Stimulated activated CD8-positive, alpha-beta memory T cell treated with anti-CD3 and anti-CD28 coated beads, Interleukin-4, amount 100 ng/mL, for 4 hours (primary cell): ENCODE results near the gene SYT6.

Experiments used
- DNase-seq, 2 donors: peaks; one replicate each; pipeline ENCODE4 v3.0.0-alpha.2; 2020; ENCODE audit warnings: low read depth in 2 of 2, low spot score in 1 of 2

SYT6 gene

DNA sequence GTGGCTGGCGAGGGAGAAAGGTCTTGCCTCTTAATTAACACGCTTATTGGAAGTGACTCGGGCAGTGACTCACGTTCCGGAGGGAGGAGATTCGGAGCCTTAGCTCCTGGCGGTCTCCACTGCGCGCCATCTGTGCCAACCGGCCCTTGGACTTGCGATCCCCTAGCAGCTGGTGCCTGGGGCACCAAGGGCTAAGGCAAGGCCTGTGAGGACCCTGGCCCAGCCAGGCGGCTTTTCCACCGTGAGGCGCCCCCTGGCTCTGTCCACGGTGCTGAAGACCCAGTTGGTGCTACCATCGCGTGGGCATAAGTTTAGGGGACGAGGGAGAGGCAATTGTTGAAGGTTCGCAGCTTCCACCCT is 1.3 kb upstream of the SYT6 start:
- no peak for DNase-seq

DNA sequence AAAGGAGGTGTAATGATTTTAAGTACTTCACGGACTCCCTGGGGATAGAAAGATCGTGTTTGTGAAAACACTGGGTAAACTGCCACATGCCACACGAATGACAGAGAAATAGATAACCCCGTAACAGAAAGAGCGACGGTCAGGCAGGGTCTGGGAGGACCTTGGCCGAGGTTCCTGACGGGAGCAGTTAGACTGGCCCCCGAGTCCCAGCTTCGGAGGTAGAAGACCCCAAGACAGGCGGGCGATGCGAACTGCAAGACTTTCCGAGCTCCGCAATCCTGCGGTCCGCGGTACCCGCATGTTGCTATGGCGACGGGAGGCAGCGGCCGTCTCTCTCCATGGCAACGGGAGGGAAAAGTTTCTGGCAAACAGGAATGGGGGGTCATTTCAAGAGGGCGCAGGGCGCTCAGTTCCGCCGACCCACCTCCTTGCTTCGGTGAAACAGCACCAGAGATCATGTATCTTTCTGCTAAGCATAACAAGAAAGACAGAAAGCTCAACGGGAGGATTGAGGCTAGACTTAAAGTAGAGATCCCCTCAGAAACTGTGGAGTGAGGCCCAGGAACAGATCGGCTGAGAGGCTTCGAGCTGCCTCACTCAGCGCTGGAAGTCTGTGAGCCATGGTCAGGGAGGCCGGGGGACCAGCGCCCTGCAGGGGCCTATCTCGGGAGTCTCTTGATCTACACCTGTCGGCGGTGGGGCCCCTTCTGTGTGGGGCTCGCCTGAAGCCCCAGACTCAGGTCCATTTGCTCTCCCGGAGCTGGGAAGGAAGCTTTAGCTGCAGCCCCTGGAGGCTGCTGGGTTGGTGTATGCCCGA is 685 bp upstream of the SYT6 start:
- no peak for DNase-seq

DNA sequence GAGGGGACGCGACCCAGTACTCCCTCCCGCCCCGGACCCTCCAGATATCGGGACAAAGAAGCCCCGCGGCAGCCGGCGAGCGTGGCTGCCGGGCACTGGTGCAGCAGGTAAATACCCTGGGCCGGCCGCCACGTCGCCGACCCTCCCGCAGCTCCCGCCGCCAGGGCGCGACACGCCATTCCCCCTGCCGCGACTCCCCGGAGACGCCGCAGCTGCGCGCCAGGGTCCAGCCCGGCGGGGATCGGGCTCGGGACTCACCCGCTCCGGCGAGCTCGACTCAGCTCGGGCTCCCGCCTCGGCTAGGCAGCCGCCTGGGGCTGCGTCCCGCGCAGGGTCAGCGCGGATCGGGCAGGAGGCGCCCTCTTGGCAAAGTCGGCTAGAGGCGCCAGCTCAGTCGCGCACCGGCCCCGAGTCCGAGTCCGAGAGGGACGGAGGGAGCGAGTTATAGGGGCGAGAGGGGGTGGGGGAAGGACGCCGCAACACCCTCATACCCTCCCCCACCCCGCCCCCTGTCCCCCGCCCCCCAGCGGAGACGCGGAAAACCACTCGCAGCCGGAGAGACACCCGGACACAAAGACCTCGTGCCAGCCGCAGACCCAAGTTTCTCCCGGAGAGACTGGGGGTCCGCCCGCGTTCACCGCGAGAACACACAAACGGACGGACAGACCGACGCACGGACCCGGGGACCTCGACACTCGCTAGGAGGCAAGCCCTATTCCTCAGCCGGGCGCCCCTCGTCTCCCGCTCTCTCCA is 985 bp downstream of the SYT6 start:
- DNase-seq = no peak

DNA sequence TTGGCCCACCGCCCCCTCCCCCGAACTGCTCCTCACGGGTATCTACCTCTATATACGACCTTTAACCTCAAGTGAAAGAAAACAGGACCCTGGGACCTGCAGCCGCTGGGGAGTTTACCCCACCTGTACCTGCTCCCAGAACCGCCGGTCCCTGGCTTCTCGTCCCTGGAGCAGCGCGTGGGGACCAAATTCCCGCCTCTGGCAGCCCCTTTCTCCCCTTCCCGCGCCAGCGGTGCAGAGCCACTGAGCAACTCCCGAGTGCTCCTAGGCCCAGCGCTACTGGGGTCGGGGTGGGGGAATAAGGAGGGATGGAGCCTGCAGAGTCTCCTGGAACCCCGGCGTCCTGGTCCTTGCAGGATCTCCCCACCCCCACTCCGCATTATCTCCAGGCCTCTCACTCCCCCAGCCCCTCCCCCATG is 1.6 kb downstream of the SYT6 start:
- DNase-seq = no peak

DNA sequence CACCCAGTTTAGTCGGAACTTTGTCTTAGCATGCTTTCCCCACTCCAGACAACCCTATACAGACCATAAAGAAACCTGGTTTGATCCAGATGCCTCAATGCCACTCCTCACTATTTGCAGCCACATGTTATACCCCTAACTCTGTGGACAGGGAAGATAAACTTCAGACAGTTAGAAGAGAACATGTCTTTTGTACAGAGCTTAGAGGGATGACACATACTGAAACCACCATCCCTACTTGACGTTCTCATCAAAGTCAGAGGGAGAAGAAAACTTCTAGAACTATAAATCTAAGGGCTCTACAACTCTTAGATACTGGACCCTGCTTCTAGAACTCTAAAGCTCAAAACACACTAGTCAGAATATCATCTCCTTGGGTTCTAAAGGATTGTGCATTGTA is 3.7 kb downstream of the SYT6 start:
- DNase-seq = no peak

DNA sequence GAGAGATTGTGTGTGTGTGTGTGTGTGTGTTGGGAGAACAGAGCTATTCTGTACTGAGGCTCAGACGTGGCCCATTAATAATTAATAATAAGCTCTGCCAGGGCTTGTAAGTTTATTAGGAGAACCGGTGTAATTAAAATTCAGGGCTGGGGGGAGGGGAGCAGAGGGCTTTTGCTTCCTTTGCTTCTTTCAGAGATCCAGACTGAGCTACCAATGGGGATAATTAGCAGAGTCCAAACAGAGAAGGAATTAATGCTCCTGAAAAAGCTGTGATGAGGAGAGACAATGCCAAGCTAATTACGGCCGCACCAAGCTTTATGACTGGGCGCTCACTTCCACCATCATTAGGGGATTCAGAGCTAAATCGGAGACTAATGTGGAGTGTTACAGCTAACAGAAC is 4.5 kb downstream of the SYT6 start:
- no peak for DNase-seq

DNA sequence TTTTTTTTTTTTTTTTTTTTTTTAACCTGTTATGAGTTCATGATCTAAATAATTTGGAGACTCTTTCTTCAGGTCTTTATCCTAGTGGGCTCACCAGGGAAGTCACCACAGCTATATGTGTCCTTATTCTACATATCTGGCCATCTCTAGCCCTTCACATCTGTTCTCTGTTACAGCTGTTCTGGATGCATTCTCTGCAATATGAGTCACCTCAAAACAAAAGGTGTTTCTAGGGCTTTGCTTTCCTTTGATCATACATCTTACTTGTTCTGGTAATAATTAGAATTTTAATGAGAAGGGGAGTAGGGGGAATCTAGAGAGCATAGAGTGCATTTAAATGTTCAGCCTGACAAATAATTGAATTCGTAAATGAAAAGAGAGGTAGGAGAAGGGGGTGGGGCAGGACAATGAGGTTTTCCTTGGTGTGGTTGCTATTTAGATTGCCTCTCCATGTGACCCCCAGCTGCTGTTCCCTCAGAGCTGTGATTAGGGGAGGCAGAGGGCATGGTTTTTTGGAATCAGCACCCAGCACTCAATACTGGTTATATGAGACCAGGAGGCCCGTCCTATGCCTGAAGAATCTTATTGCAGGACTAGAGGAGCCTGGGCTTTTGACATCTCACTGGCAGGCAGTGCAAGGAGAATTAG is 8.0 kb downstream of the SYT6 start:
- DNase-seq = no peak

DNA sequence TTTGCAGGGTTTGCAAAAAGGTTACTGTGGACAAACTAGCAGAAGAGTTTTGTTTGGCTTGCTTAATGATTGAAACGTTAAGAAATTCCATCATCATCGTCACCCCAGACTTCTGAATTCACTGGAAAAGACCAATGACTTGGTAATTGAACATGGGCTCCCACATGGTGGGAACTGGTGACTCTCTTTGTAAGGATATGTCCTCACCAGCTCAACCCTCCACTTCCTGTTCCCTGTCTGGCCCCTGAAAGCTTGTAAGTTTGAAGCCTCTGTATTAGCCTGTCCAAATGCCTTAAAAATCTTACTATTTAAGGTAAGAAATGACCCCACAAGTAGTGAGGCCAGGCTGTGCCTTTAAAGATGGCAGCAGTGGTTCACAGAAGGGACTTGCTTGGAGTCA is 9.7 kb downstream of the SYT6 start:
- DNase-seq = no peak

DNA sequence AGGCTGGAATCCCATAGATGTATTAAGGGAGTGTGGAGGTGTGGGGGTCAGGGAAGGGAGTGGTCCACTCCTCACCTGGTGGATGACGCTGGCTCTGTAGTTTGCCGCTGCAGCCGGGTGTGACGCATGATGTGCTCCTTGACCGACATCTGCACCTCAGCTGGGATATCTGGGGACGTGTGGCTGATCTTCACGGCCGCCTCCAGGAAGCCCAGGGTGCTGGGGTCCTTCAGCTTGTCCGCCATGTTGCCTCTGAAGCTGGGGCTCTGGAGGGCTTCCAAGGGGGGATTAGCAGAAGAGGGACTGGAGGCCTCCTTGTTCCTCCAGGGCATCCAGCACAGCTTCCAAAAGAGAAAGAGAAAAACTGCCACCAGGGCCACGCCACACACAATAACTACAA is 14.1 kb downstream of the SYT6 start:
- no peak for DNase-seq

DNA sequence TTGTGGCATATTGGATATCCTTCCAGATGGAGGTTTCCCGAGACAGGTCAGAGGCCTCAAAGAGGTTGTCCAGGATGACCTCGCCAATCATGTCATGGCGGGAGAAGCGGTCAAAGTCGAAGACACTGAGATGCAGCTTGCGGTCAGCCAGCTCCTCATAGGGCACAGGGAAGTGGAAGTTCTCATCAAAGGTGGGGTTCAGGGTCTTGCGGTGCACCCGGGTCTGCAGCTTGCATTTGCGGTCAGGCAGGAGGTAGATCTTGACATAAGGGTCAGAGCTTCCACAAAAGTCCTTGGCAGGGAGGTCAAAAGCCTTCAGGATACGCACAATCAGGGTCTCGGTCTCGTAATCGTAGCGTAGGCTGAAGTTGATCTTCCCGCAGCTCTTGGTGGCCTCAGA is 16.2 kb downstream of the SYT6 start:
- no peak for DNase-seq

DNA sequence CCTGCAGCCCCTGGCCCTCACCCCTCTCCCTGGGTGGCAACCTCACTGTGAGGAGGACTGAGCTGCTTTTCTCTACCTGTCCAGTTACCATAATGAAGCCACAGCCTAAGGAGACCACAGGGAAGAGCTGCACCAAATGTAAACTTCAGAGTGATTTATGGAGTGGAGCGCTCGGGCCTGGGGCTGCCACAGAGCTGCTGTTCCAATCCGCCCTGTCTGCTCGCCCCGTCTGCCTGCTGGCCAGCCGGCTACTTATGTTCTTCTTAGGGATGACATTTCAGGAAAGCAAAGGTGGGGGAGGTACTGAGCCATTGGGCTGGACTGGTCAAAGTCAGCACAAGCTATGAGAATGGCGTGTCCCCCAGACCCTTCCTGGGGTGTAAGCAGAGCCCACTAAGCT is 17.9 kb downstream of the SYT6 start:
- no peak for DNase-seq

DNA sequence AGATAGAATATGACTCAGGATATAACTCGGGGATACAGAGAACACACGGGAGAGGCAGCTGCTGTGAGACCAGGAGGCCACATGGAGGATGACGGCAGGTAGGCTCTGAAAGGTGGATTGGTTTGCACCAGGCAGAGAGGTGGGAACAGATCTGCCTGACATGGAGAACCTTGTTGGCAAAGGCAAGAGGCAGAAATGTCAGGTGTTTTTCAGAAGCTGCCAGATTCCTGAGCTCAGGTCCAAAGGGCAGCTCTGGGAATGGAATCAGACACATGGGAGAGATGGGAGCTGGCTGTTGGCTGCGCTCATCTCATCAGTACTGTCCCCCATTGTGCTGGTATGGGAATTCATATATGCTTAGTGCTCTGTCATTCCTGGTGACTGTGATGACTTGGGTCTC is 19.2 kb downstream of the SYT6 start:
- no peak for DNase-seq

DNA sequence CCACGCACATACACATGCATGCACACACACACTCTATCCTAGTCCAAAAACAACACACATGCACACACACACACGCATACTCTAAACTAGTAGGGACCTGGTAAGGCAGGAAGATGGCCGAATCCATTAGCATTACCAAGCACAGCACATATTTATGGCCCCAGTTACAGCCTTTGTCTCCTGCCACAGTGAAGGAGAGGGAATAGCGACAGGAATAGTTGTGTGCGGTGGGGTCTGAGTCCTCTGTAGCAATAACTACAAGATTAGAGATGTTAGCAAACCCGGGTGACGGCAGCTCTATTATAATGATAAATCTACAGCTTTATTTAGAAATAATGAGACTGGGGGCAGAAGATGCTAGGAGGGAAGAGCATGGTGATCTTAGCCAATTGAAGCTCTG is 20.5 kb downstream of the SYT6 start:
- no peak for DNase-seq

DNA sequence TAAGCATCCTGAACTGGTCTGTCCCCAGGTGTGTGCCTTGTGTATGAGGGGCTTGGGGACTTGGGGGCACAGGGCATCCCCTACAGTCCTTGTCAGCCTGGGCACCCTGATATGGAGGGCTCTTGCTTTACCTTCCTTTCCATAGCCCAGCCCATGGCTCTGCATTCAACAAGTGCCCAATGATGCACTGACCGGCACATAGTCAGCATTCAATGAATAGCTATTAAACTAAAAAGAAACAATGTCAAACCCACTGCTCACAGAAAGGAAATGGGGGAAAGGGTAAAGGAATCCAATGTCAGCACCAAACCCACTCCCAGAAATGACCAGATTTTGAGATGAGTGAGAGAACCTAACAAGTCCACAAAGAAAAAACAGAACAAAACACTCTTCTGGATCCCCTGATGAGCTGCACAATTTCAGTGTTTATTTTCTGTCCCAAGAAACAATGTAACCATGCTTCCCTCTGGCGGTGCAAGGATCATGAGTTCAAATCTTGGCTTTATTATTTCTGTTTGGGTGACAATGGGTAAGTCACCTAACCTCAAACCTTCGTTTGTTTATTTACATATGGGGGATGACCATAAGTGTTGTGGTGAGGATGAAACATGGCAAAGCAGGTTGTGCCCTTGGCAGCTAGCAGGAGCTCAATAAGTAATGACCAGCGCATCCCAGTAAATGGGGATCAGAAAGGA is 22.0 kb downstream of the SYT6 start:
- no peak for DNase-seq

DNA sequence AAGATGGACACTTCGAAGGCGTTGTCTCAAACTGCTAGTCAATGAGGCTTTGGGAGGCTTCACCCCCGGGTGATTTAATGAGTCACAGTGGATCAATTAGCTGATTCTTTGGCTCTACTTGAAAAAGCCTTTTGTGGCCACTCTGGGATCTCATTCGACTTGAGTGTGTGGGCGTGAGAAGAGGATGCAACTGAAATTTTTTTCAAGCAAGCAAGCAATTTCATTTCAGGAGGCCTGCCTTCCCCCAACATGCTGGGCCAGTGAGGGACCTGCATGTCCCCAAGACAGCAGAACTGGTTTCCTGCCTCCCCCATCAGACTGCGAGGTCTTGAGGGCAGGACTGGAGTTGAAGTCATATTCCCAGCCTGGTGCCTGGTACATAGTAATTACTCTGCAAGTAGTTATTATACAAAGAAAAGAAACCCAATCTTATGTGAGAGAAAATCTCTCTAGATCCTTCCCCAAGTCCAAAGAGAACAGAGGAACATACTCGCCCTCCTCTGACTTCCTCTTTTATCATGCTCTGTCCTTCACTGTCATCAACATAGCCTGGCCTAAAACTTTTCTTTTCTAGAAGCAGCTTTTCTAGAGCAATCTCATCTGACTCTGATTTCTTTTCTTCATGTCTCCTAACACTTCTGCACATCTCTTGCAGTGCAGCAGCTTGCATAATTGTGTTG is 22.7 kb downstream of the SYT6 start:
- no peak for DNase-seq

DNA sequence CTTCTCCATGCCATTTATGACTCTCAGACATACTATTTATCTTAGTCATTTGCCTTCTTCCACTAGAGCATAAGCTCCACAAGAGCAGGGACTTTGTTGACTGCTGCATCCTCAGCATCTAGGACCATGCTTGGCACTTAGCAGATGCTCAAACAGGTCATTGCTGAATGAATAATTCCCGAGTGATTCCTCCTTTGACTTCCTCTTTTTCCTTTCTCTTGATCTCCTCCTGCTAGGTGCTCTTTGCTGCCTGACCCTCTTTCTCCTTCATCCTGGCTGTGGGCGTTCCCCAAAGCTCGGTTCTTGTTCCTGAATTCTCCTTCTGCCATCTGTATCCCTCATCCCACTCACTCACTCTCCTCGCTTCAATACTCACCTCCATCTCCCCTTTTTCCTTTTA is 23.5 kb downstream of the SYT6 start:
- DNase-seq = no peak

DNA sequence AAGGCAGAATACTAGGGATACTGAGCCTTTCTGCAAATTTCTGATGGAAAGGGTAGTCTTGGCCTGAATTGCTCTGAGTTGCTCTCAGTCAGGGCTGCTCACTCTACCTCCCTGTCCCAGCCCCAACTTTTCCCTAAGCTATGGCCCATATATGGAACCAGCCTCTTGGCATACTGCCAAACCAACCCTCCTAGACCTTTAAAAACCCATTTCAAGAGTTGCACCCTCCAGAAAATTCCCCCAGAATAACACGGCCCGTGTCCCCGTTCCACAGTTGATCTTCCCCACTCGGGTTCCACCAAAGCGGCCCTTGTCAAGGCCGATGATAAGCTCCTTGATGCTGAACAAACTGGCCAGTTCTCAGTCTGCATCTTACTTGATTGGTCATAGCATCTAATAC is 25.4 kb downstream of the SYT6 start:
- no peak for DNase-seq

DNA sequence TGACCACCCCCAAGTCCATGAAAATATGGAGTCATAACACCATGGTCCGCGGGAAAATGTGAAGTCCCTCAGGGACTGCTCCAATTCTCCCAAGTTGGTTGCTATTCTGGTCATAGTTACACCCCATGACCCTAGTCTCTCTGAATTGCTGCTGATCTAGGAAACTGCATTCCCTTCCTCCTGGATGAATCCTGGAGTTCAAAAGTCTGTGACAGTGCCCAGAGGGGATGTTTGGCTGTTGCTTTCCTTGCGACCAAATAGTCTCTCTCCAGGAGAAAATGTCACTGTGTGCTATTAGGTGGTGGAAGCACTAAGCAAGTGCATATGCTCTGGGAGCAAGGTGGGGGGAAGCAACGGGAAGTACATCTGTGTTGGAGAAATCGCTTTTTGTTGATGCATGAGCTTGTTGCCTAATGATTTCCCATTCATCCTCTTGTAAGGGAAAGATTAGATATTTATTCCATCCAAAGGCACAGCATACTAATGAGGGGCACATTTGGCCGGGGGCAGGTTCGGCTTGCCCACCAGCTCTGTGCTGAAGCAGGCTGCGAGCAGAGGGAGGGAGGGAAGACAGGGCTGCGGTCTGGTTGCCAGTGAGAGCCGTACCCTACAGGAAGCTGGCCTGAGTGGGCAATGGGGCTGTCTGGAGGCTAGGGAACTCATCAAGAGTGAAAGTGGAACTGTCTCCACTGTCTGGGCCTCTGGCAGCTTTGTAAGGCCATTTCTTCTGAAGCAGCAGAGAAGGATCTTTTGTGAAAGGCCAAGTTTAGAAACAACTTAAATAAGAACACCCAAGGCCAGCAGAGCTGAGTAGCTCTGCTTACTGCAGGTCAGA is 27.2 kb downstream of the SYT6 start:
- no peak for DNase-seq

DNA sequence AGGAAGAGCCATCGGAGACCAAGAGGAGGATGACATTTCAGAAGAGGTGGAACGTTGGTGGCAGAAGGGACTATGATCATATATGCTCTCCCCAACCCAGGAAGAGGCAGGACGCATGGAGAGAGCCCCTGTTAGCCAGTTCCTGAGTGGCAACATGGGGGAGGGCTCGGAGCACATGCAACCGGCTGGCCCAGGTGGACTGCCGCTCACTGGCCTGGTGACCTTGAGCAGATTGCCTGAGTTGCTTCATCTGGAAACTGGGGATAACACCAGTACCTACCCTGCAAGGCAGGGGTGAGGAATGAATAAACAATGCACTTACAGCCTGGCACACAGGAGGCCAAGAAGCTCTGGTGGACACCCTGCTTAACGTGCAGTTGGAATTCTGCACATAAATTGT is 29.0 kb downstream of the SYT6 start:
- no peak for DNase-seq

DNA sequence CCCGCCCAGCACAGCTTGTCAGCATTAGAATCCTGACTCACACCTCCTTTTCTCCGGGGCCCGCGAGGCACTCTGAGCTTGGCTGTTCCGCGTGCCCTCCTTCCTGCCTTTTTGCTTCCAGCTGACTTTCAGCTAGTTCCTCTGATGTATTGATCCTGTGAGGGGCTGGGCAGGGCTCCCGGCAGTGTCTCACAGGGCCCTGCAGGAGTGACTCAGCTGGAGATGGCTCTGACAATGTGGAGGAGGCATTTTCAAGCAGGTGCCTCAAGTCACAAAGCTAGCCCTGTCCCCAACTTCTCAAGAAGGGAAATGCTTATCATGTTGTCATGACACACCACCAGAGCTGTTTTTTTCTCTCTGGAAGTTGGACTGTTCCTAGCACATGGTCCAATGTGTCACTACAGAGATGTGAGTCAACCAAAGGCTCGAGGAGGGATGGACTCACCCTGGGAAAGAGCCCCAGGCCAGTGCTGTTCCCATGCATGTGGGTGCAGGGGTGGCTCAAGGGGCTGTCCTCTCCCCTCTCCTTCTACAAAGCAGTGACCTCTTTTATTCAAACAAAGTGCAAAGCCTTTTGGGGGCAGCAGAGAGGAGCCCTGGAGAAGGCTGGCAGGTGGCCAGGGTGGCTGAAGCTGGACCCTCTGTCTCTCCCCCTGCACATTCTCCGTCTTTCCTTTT is 30.6 kb downstream of the SYT6 start:
- DNase-seq = no peak
